Sigmoid colon (tissue), 4 donors: ENCODE measurements around the gene INSM2.

Experiments used
- CTCF ChIP-seq, 4 experiments: fragments of 450-650 bp in 3 of 4; fragments of 200-600 bp in 1 of 4; IDR thresholded peaks; one replicate each; pipeline ENCODE4 v1.5.1; 2016 to 2019; ENCODE audit warnings: antibody characterized with exemption in 4 of 4, mild to moderate bottlenecking in 3 of 4, moderate library complexity in 2 of 4
- EP300 ChIP-seq, 4 donors: sonication (generic); formaldehyde crosslinking; IDR thresholded peaks; one replicate each; pipeline ENCODE4 v1.6.1; 2017; ENCODE audit warnings: antibody characterized with exemption in 4 of 4
- POLR2A ChIP-seq, 2 donors: fragments of 450-650 bp; IDR thresholded peaks; one replicate each; pipeline ENCODE4 v1.6.1; 2016; ENCODE audit warnings: antibody characterized with exemption in 2 of 2, mild to moderate bottlenecking in 2 of 2, moderate library complexity in 2 of 2
- POLR2AphosphoS5 ChIP-seq, 4 donors: sonication (generic); formaldehyde crosslinking; IDR thresholded peaks; one replicate each; pipeline ENCODE4 v1.6.1; 2017; ENCODE audit warnings: antibody characterized with exemption in 4 of 4

DNA sequence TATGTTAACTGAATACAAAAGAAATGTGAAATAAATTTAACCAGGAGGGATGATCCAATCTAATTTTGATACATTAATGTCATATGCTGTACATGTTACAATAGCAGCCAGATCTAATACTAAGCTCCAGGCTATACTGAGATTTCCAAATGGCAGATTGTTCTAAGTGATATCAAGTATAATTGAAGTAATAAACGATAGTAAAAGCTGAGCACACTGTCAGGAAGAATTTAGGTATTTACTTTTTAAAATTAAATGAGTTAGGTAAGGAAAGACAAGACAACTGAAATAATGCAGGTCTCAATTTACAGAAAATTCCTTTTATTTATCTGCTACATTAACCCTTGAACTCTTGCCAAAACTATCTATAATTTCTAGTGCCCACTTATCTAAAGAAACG is 39.9 kb downstream of the INSM2 start:
- no peak for TF ChIP-seq CTCF (IDR thresholded peaks at IDR 0.05)
- TF ChIP-seq POLR2AphosphoS5 (IDR thresholded peaks at IDR 0.05): no peak
- TF ChIP-seq POLR2A (IDR thresholded peaks at IDR 0.05): no peak
- no peak for TF ChIP-seq EP300 (IDR thresholded peaks at IDR 0.05)
